ENCODE results near the gene CLMN.

The CLMN gene

GRCh38 chr14:95134304-95134933 lies 185.3 kb downstream of the CLMN start:
- DNase-seq (ENCODE audit: low spot score) = no peak

GRCh38 chr14:95133282-95133681 lies 186.4 kb downstream of the CLMN start:
- DNase-seq (ENCODE audit: low spot score) = no peak

GRCh38 chr14:95132760-95133159 lies 186.9 kb downstream of the CLMN start:
- DNase-seq (ENCODE audit: low spot score) = no peak

Data from NAMALWA (cell line).